Ascending aorta (tissue), 2 donors: Measurements from ENCODE around the gene MYBPC1. TPM values are rescaled to one million over a fixed set of nuclear protein-coding genes. Genes with fewer than 3 reads are reported as not detected.

Experiments used
- DNase-seq, 2 donors: peaks; one replicate each; pipeline ENCODE4 v3.0.0-alpha.2; 2019; ENCODE audit warnings: low spot score in 2 of 2
- H3K27ac ChIP-seq, 2 donors: fragments of 200-600 bp; sonication (generic); one replicate each; pipeline ENCODE4 v1.5.1; 2016 to 2017; ENCODE audit warnings: mild to moderate bottlenecking in 1 of 2
- H3K27me3 ChIP-seq: fragments of 200-600 bp; sonication (generic); one replicate; pipeline ENCODE4 v1.5.1; 2017
- H3K36me3 ChIP-seq, 2 donors: fragments of 200-600 bp; sonication (generic); one replicate each; pipeline ENCODE4 v1.5.1; 2016
- H3K4me1 ChIP-seq, 2 donors: fragments of 200-600 bp; sonication (generic); one replicate each; pipeline ENCODE4 v1.5.1; 2016 to 2017; ENCODE audit warnings: mild to moderate bottlenecking in 1 of 2
- H3K4me3 ChIP-seq, 2 donors: fragments of 200-600 bp; sonication (generic); one replicate each; pipeline ENCODE4 v1.5.1; 2016 to 2017; ENCODE audit warnings: mild to moderate bottlenecking in 1 of 2
- H3K9me3 ChIP-seq, 2 donors: fragments of 200-600 bp; sonication (generic); one replicate each; pipeline ENCODE4 v1.5.1; 2016
- intact Hi-C: fragments of 100-400 bp; cut with DNase I; formaldehyde crosslinking; loops from one replicate; pipeline ENCODE4 v1.15.1; 2023
- total RNA-seq: library from RNA; depleted of rRNA; stranded (reverse); fragments of >200 nt; gene quantifications from one replicate; pipeline ENCODE4 v1.1.0, GENCODE V29; 2016
- TF ChIP-seq, protein P1 (sequence below), 3 experiments: fragments of 200-600 bp in 2 of 3; fragments of 450-650 bp in 1 of 3; sonication (generic) in 2 of 3; IDR thresholded peaks; one replicate each; pipeline ENCODE4 v1.5.1; 2016 to 2019; ENCODE audit warnings: antibody characterized with exemption in 3 of 3, mild to moderate bottlenecking in 1 of 3, moderate library complexity in 1 of 3

The MYBPC1 gene
- total RNA-seq, 1 donor from 2014 or later: not detected

DNA sequence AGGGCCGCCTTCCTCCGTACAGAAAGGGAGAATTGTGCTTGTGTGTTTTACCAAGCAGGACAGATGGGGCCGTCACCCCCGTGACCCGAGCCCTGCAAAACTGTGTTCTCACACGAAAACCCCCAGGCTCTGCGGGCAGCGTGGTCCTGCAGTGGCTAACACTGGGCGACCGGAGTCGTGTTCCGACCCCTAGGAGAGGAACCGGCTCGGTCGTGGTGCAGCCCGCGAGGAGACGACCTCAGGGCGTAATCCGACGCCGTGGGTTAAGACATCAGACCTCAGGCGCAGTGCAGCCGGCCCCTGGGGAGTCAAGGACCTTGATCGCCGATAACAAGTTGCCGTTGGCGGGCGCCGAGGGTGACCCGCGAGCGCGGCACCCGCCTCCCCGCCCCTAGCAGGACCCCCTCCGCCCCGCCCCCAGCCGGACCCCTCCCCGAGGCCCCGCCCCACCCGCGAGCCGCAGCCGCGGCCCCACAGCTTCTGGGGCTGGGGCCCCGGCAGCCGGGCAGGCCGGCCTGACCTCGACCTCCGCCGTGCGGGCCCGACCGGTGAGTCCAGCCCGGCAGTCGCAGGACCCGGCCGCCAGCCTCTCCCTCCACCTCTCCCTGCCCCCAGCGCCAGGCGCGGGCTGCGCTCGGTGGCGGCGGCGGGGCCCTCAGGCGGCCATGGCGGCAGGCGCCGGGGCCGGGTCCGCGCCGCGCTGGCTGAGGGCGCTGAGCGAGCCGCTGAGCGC is 102.6 kb downstream of the MYBPC1 start, which contains the start of gene CHPT1:
CHPT1 (plus strand) TSS at position 444 of the 733 bp plus-strand sequence; CDS start at position 666, 222 bp downstream.
- TF ChIP-seq, protein P1, sequence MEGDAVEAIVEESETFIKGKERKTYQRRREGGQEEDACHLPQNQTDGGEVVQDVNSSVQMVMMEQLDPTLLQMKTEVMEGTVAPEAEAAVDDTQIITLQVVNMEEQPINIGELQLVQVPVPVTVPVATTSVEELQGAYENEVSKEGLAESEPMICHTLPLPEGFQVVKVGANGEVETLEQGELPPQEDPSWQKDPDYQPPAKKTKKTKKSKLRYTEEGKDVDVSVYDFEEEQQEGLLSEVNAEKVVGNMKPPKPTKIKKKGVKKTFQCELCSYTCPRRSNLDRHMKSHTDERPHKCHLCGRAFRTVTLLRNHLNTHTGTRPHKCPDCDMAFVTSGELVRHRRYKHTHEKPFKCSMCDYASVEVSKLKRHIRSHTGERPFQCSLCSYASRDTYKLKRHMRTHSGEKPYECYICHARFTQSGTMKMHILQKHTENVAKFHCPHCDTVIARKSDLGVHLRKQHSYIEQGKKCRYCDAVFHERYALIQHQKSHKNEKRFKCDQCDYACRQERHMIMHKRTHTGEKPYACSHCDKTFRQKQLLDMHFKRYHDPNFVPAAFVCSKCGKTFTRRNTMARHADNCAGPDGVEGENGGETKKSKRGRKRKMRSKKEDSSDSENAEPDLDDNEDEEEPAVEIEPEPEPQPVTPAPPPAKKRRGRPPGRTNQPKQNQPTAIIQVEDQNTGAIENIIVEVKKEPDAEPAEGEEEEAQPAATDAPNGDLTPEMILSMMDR (IDR thresholded peaks at IDR 0.05): no peak
- intact Hi-C loops: loop anchor here (2.0 to 5.0 kb wide), 5 partner anchors 80 to 1430 kb away; partner anchors contain the start of genes ARL1, DEPDC4, DRAM1 and GNPTAB
- H3K27me3 ChIP-seq: no peaks in the 10 kb centered on the region
- DNase-seq: peak in 1 of 2 donors; percentile 86
- no peaks in the 10 kb centered on the region for H3K36me3 ChIP-seq
- peak within 1 kb of the TSS; percentile 77 to 98 for H3K27ac ChIP-seq
- H3K9me3 ChIP-seq: no peaks in the 10 kb centered on the region
- H3K4me3 ChIP-seq: peak within 1 kb of the TSS; percentile 92 to 99
- H3K4me1 ChIP-seq: peaks cover 6 to 18% of the 10 kb centered on the region in 2 donors

DNA sequence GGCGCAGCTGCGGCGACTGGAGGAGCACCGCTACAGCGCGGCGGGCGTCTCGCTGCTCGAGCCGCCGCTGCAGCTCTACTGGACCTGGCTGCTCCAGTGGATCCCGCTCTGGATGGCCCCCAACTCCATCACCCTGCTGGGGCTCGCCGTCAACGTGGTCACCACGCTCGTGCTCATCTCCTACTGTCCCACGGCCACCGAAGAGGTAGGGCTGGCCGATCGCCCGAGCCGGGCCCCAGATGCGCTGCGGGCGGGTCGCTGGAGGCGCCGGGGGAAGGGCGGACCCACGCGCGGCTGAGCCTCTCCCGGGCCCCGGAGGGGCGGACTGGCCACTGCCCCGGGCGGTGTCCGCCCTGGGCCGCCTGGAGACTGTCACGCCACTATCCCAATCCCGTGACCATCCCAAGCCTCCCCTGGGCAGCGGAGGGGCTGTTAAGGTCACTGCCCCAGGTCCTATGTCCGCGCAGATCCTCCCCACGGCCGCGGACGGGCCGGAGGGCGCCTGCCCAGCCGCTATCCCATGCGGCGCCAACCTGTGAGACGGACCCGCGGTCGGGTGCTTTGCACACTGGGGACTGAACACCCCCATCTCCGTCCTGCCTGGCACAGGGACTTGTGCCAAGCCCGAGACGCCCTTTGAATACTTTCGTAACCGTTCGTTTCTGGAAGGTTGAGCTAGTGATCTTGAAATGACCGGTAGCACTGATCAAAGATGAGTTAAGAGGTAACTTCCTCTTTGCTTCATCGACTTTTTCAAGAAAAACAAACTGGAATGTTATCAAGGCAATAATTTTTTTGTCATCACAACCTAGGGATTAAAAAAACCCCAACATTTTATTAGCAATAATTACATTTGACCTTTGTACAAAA is 103.4 kb downstream of the MYBPC1 start:
- H3K27ac ChIP-seq: peak overlapping the region; percentile 77 to 98
- H3K4me1 ChIP-seq: peaks cover 6 to 18% of the 10 kb centered on the region in 2 donors
- peak in 1 of 2 donors; percentile 79 for DNase-seq
- no peaks in the 10 kb centered on the region for H3K9me3 ChIP-seq
- peak overlapping the region; percentile 92 to 99 for H3K4me3 ChIP-seq
- intact Hi-C loops: loop anchor here (2.0 to 5.0 kb wide), 5 partner anchors 81 to 1431 kb away; partner anchors contain the start of genes ARL1, DEPDC4, DRAM1 and GNPTAB
- H3K36me3 ChIP-seq: no peaks in the 10 kb centered on the region
- no peaks in the 10 kb centered on the region for H3K27me3 ChIP-seq
- TF ChIP-seq, protein P1 (IDR thresholded peaks at IDR 0.05): no peak

DNA sequence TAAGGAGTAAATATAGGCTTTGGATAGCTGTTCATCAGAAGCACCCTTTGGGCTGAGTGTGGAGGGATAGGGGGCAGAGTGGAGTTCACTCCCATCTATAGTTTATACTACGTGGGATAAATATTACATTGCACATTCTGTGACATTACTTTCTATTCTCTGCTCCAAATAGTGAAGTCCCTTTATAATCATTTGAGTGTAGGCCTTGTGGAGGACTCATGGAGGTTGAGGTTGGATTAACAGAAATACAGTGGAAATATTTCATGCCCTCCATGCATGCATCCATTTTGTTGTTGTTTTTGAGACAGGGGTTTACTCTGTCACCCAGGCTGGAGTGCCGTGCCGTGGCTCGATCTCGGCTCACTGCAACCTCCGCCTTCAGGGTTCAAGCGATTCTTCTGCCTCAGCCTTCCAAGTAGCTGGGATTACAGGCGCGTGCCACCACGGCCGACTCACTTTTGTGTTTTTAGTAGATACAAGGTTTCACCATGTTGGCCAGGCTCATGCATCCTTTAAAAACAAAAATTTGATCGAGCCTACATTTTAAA is 104.1 kb downstream of the MYBPC1 start:
- no peak for DNase-seq
- Histone ChIP-seq H3K27me3 (no peaks in the 10 kb centered on the region), H3K9me3 (no peaks in the 10 kb centered on the region), H3K36me3 (no peaks in the 10 kb centered on the region), H3K27ac (peak overlapping the region; percentile 77 to 98), H3K4me1 (peaks cover 6 to 18% of the 10 kb centered on the region in 2 donors), H3K4me3 (peak overlapping the region; percentile 92 to 99)
- TF ChIP-seq, protein P1 (IDR thresholded peaks at IDR 0.05): no peak
- intact Hi-C loops: loop anchor here (5.0 kb wide), 4 partner anchors 82 to 1432 kb away; partner anchors contain the start of genes ARL1, DEPDC4, DRAM1 and SCYL2

DNA sequence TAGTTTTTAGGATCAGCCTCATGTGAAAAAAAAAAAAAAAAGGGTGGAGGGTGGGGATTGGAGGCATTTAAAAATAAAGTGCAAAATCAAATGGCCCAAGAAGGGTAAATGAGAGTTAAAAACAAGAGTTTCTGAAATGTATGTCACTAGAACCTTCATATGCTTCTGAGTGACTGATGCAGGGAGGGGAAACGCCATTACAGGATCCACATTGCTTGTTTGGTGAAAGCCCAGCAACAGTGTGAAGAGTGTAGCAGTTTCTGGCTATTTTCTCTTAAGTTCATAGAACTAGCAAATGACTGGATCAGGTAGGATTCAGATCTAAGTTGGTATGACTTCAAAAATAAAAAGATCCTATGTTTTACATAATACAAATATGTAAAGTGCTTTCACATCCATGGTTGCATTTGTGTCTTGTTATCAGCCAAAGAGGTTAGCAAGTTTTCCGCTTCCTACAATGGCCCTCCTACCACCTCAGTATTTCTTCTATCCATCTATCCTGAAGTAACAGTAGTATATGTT is 105.6 kb downstream of the MYBPC1 start:
- no peak for DNase-seq
- Histone ChIP-seq H3K4me3 (peak overlapping the region in 1 of 2 donors; percentile 12), H3K27me3 (no peaks in the 10 kb centered on the region), H3K9me3 (no peaks in the 10 kb centered on the region), H3K4me1 (peaks cover 6 to 18% of the 10 kb centered on the region in 2 donors), H3K36me3 (no peaks in the 10 kb centered on the region), H3K27ac (peak overlapping the region in 1 of 2 donors; percentile 6)
- TF ChIP-seq, protein P1 (IDR thresholded peaks at IDR 0.05): no peak
- intact Hi-C loops: no loop called here

DNA sequence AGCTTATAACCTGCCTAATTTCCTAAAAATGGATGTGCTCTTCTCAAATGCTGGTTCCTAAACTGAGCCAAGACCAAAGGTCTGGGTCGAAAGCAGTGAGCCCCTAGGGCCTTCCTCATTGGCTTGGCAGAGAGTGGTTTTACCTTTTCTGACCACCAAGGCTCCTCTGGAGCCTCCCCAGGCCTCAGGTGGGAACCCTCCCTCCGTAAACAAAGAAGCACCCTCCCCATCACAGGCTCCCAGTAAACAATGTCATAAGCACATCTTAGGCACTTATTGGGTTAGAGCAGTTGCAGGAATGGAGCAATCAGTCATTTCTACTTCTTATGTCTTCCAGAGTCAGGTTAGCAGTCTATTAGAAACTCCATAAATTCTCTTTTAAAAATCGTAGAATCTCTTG is 108.7 kb downstream of the MYBPC1 start:
- Histone ChIP-seq H3K4me3 (no peak overlapping the region), H3K27ac (no peak overlapping the region), H3K4me1 (peaks cover 3 to 16% of the 10 kb centered on the region in 2 donors), H3K36me3 (no peaks in the 10 kb centered on the region), H3K27me3 (no peaks in the 10 kb centered on the region), H3K9me3 (no peaks in the 10 kb centered on the region)
- intact Hi-C loops: no loop called here
- DNase-seq: no peak
- TF ChIP-seq, protein P1 (IDR thresholded peaks at IDR 0.05): no peak
